ENCODE measurements around the gene STK33.
"Not testable (repeated sequence)": the region's sequence is repeated elsewhere in the genome, so short reads cannot be mapped to it uniquely, and the experiment has no call there.

DNA sequence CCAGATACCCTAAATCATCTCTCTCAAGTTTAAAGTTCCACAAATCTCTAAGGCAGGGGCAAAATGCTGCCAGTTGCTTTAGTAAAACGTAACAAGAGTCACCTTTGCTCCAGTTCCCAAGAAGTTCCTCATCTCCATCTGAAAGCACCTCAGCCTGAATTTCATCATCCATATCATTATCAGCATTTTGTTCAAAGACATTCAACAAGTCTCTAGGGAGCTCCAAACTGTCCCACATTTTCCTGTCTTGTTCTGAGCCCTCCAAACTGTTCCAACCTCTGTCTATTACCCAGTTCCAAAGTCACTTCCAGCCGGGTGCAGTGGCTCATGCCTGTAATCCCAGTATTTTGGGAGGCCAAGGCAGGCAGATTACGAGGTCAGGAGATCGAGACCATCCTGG, 126.7 kb downstream of the STK33 start:
- not testable (repeated sequence) for TF ChIP-seq POLR2A (IDR thresholded peaks at IDR 0.05)
- TF ChIP-seq, protein P1, sequence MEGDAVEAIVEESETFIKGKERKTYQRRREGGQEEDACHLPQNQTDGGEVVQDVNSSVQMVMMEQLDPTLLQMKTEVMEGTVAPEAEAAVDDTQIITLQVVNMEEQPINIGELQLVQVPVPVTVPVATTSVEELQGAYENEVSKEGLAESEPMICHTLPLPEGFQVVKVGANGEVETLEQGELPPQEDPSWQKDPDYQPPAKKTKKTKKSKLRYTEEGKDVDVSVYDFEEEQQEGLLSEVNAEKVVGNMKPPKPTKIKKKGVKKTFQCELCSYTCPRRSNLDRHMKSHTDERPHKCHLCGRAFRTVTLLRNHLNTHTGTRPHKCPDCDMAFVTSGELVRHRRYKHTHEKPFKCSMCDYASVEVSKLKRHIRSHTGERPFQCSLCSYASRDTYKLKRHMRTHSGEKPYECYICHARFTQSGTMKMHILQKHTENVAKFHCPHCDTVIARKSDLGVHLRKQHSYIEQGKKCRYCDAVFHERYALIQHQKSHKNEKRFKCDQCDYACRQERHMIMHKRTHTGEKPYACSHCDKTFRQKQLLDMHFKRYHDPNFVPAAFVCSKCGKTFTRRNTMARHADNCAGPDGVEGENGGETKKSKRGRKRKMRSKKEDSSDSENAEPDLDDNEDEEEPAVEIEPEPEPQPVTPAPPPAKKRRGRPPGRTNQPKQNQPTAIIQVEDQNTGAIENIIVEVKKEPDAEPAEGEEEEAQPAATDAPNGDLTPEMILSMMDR (IDR thresholded peaks at IDR 0.05), result not testable (repeated sequence)

Measured in body of pancreas (tissue), 4 donors.